Stimulated activated naive CD8-positive, alpha-beta T cell treated with anti-CD3 and anti-CD28 coated beads, Interleukin-15, Interleukin-2, amounts not matched to agents 100 ng/mL and 50 ng/mL, for 24 hours (primary cell): ENCODE measurements around the gene ARHGEF17.

Experiments used
- H3K27ac Mint-ChIP-seq: one replicate; pipeline ENCODE4 v1.8.0; 2021; ENCODE audit warnings: mild to moderate bottlenecking, mixed read lengths
- H3K27me3 Mint-ChIP-seq: one replicate; pipeline ENCODE4 v1.8.0; 2021; ENCODE audit warnings: mixed read lengths
- H3K36me3 Mint-ChIP-seq: one replicate; pipeline ENCODE4 v1.8.0; 2021; ENCODE audit warnings: low read depth, mixed read lengths
- H3K4me1 Mint-ChIP-seq: one replicate; pipeline ENCODE4 v1.8.0; 2021; ENCODE audit warnings: low read depth, mixed read lengths
- H3K4me3 Mint-ChIP-seq: one replicate; pipeline ENCODE4 v1.8.0; 2021; ENCODE audit warnings: mild to moderate bottlenecking, mixed read lengths
- H3K9me3 Mint-ChIP-seq: one replicate; pipeline ENCODE4 v1.8.0; 2021; ENCODE audit warnings: mixed read lengths

The ARHGEF17 gene

GRCh38 chr11:73395297-73396208 is 87.5 kb downstream of the ARHGEF17 start:
- no peak overlapping the region for H3K27ac Mint-ChIP-seq
- H3K36me3 Mint-ChIP-seq = peaks cover 8% of the 10 kb centered on the region
- H3K4me3 Mint-ChIP-seq = no peak overlapping the region
- no peaks in the 10 kb centered on the region for H3K4me1 Mint-ChIP-seq
- H3K27me3 Mint-ChIP-seq = no peaks in the 10 kb centered on the region
- no peaks in the 10 kb centered on the region for H3K9me3 Mint-ChIP-seq

DNA sequence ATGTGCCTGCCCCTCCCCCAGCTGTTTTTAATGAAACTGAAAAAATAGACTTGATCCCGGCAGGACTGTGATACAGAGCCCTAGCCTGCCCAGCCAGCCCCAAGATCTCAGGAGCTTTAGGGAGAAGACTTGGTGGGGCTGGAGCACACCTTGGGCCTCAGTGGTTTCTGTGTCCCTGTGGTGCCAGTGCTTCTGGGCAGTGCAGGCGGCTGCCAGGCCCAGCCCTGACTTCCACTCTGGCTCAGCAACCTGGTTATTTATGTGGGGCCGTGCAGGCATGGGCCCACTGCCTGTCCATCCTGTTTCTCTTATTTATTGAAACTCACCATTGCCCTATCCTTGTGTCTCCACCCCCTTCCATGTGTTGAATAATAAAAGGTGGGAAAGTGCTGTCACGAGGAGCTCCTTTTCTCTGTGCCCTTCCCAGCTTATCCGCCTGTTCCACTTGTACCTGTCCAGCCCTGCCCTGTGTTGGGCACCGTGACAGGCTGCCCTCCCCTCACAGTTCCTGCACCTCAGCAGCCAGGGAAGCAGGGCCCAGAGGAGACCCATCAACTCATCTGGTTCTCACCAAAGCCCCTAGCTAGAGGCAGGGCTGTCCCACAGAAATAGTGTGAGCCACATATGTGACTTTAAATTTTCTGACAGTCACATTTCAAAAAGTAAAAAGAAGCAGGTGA is 88.3 kb downstream of the ARHGEF17 start:
- Mint-ChIP-seq H3K4me1 (no peaks in the 10 kb centered on the region), H3K27ac (no peak overlapping the region), H3K4me3 (no peak overlapping the region), H3K27me3 (no peaks in the 10 kb centered on the region), H3K9me3 (no peaks in the 10 kb centered on the region), H3K36me3 (peaks cover 8% of the 10 kb centered on the region)

- no peak overlapping the region for H3K27ac Mint-ChIP-seq
- H3K36me3 Mint-ChIP-seq = peaks cover 8% of the 10 kb centered on the region
- no peaks in the 10 kb centered on the region for H3K27me3 Mint-ChIP-seq
- H3K4me3 Mint-ChIP-seq = no peak overlapping the region
- H3K4me1 Mint-ChIP-seq = no peaks in the 10 kb centered on the region
- no peaks in the 10 kb centered on the region for H3K9me3 Mint-ChIP-seq
These were observed 88.9 kb downstream of the ARHGEF17 start for GRCh38 chr11:73396985-73397384.

DNA sequence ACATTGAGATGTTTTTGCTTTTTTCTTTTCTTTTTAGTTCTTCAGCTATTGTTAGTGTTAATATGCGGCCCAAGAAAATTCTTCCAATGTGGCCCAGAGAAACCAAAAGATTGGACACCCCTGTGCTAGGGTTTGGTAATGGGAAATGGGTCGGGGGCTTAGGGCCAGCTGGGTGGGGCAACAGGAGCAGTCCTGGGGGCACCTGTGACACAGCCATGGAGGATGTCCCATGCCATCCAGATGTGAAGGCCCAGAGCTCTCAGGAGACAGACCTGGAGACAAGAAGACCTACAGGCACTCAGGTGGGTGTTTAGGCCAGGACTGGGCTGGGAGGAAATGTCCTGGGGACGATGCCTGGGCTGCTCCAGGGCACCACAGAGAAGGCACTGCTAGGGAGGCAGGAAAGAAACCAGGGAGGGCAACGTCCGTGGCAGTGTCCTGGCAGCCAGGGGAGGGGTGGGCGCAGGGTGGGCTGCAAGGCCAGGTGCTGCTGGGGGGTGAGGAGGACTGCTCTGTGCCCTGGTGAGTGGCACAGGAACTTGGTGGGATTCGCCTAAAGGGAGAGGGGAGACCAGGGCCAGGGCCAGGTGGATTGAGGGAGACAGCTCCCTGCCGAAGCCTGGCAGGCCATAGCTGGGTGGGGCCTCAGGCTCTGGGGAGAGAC is 89.5 kb downstream of the ARHGEF17 start:
- H3K27me3 Mint-ChIP-seq = no peaks in the 10 kb centered on the region
- H3K36me3 Mint-ChIP-seq = peaks cover 8% of the 10 kb centered on the region
- no peaks in the 10 kb centered on the region for H3K4me1 Mint-ChIP-seq
- H3K9me3 Mint-ChIP-seq = no peaks in the 10 kb centered on the region
- H3K4me3 Mint-ChIP-seq = no peak overlapping the region
- no peak overlapping the region for H3K27ac Mint-ChIP-seq

- Mint-ChIP-seq H3K27me3 (no peaks in the 10 kb centered on the region), H3K4me3 (no peak overlapping the region), H3K9me3 (no peaks in the 10 kb centered on the region), H3K36me3 (peaks cover 8% of the 10 kb centered on the region), H3K4me1 (no peaks in the 10 kb centered on the region), H3K27ac (no peak overlapping the region)
These were observed 90.1 kb downstream of the ARHGEF17 start for GRCh38 chr11:73398132-73398526.

DNA sequence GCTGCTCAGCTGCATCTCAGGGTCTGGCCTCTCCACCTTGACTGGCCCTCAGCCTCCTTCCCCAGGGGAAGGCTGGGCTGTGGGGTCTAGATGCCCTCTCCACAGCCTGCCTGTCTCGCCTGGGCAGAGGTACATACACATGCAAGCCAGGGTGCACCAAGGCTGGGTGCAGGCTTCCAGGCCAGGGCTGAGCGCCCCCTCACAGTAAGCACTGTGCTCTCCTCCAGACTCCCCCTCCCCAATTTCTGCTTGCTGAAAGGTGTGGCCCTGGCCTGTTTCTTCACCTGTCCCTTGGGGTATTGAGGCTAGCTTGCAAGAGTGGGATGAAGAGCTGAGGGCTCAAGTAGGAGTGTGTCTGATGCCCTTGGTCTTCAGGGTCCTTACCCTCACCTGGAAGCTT is 90.6 kb downstream of the ARHGEF17 start:
- H3K27me3 Mint-ChIP-seq = no peaks in the 10 kb centered on the region
- H3K36me3 Mint-ChIP-seq = peaks cover 8% of the 10 kb centered on the region
- H3K9me3 Mint-ChIP-seq = no peaks in the 10 kb centered on the region
- no peaks in the 10 kb centered on the region for H3K4me1 Mint-ChIP-seq
- H3K4me3 Mint-ChIP-seq = no peak overlapping the region
- no peak overlapping the region for H3K27ac Mint-ChIP-seq

DNA sequence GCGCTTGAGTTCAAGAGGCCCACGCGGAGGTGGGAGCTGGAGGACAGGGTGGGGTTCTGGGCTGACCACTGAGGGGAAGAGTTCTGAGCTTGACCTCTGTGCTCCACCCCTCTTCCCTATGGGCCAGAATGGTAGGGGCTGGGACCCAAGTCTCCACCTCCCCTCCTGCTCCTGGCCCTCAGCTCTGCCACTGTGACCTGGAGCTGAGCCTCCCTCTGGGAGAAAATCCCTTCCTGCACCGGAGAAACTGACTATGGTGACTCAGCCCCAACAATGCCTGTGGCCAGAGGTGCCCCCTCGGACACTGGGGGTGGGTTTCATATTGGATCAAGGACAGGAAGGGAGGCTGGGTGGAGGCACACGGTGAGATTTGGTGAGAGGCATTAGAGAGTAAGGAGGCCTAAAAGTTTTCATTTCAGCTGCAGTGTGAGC is 91.1 kb downstream of the ARHGEF17 start:
- Mint-ChIP-seq H3K4me3 (no peak overlapping the region), H3K27me3 (no peaks in the 10 kb centered on the region), H3K4me1 (no peaks in the 10 kb centered on the region), H3K27ac (no peak overlapping the region), H3K9me3 (no peaks in the 10 kb centered on the region), H3K36me3 (peaks cover 8% of the 10 kb centered on the region)

GRCh38 chr11:73399636-73400035 is 91.6 kb downstream of the ARHGEF17 start:
- H3K36me3 Mint-ChIP-seq = peaks cover 8% of the 10 kb centered on the region
- no peaks in the 10 kb centered on the region for H3K9me3 Mint-ChIP-seq
- no peaks in the 10 kb centered on the region for H3K27me3 Mint-ChIP-seq
- no peak overlapping the region for H3K27ac Mint-ChIP-seq
- no peak overlapping the region for H3K4me3 Mint-ChIP-seq
- H3K4me1 Mint-ChIP-seq = no peaks in the 10 kb centered on the region

DNA sequence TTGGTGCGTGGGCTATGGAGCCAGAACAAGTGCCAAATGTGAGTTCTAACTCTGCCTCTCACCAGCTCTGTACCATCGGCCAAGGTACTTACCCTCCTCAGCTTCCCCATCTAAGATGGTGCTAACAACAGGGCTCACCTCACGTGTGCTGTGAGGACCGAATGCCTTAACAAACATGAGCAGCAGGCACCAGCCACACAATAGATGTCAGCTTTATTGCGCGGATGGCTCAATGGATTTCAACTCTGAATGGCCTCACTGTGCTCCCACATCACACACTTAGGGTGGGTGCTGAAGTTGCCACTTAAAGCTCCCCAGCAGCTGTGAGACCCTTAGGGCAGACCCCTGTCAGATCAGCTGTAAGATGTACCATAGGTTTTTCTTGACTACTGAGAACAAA is 92.2 kb downstream of the ARHGEF17 start:
- Mint-ChIP-seq H3K27ac (no peak overlapping the region), H3K9me3 (no peaks in the 10 kb centered on the region), H3K27me3 (no peaks in the 10 kb centered on the region), H3K4me1 (no peaks in the 10 kb centered on the region), H3K36me3 (peaks cover 4% of the 10 kb centered on the region), H3K4me3 (no peak overlapping the region)

GRCh38 chr11:73401217-73401923 is 93.3 kb downstream of the ARHGEF17 start:
- H3K4me1 Mint-ChIP-seq = no peaks in the 10 kb centered on the region
- no peaks in the 10 kb centered on the region for H3K27me3 Mint-ChIP-seq
- no peak overlapping the region for H3K4me3 Mint-ChIP-seq
- peaks cover 4% of the 10 kb centered on the region for H3K36me3 Mint-ChIP-seq
- H3K9me3 Mint-ChIP-seq = no peaks in the 10 kb centered on the region
- no peak overlapping the region for H3K27ac Mint-ChIP-seq

GRCh38 chr11:73401924-73402833 is 94.1 kb downstream of the ARHGEF17 start:
- Mint-ChIP-seq H3K4me3 (no peak overlapping the region), H3K9me3 (no peaks in the 10 kb centered on the region), H3K36me3 (peaks cover 6% of the 10 kb centered on the region), H3K27ac (no peak overlapping the region), H3K4me1 (no peaks in the 10 kb centered on the region), H3K27me3 (no peaks in the 10 kb centered on the region)

GRCh38 chr11:73402834-73403185 is 94.7 kb downstream of the ARHGEF17 start:
- Mint-ChIP-seq H3K27ac (no peak overlapping the region), H3K4me1 (no peaks in the 10 kb centered on the region), H3K4me3 (no peak overlapping the region), H3K9me3 (no peaks in the 10 kb centered on the region), H3K27me3 (no peaks in the 10 kb centered on the region), H3K36me3 (peaks cover 6% of the 10 kb centered on the region)

GRCh38 chr11:73403541-73403940 is 95.5 kb downstream of the ARHGEF17 start:
- no peaks in the 10 kb centered on the region for H3K9me3 Mint-ChIP-seq
- no peak overlapping the region for H3K27ac Mint-ChIP-seq
- H3K4me3 Mint-ChIP-seq = no peak overlapping the region
- no peaks in the 10 kb centered on the region for H3K4me1 Mint-ChIP-seq
- H3K36me3 Mint-ChIP-seq = peaks cover 6% of the 10 kb centered on the region
- H3K27me3 Mint-ChIP-seq = no peaks in the 10 kb centered on the region

GRCh38 chr11:73404048-73404447 is 96.0 kb downstream of the ARHGEF17 start:
- Mint-ChIP-seq H3K9me3 (no peaks in the 10 kb centered on the region), H3K4me1 (no peaks in the 10 kb centered on the region), H3K27ac (peak overlapping the region; percentile 60), H3K4me3 (no peak overlapping the region), H3K27me3 (no peaks in the 10 kb centered on the region), H3K36me3 (peaks cover 9% of the 10 kb centered on the region)
